Endothelial cell of umbilical vein (primary cell): ENCODE data around the gene TCF20. TPM values are rescaled to one million over a fixed set of nuclear protein-coding genes. Genes with fewer than 3 reads are reported as not detected.

Experiments used
- BruUV-seq: library from RNA; stranded (reverse); fragments of 400-500 nt; replicated peaks from 2 replicates; lab custom pipeline; 2021; lab: Mats Ljungman, UMichigan
- CTCF ChIA-PET: fragments of 300-600, 350-600 bp; sonication (Branson Sonifier 250); formaldehyde crosslinking; loops from one replicate; lab custom pipeline; 2021; ENCODE audit warnings: antibody characterized with exemption, inconsistent platforms; lab: Charles Lee
- POLR2A ChIA-PET: fragments of 300-600, 350-600 bp; sonication (Branson Sonifier 250); formaldehyde crosslinking; loops from one replicate; lab custom pipeline; 2021; ENCODE audit warnings: antibody characterized with exemption, inconsistent platforms; lab: Charles Lee
- DNase-seq: peaks from one replicate; pipeline ENCODE4 v3.0.0-alpha.2; 2011; ENCODE audit warnings: low read depth, low spot score
- FAIRE-seq: peaks from 2 replicates; lab custom pipeline; 2011; peaks lifted over from hg19 to GRCh38; lab: Jason Lieb, UNC
- H2AFZ ChIP-seq: 2 replicates; pipeline ENCODE4 v1.6.0; 2012; ENCODE audit warnings: low read depth, low read length, control low read depth, inconsistent platforms
- H3K27ac ChIP-seq: 2 replicates; pipeline ENCODE4 v1.5.1; 2011; ENCODE audit warnings: low read depth, mild to moderate bottlenecking, control low read depth, low read length, moderate library complexity; ENCODE audit not compliant: insufficient read depth
- H3K27me3 ChIP-seq, 2 experiments: 2 replicates each; pipeline versions ENCODE4 v1.6.0 to v1.6.1; 2011; ENCODE audit warnings: low read length in 2 of 2, mixed read lengths in 1 of 2; ENCODE audit not compliant: control insufficient read depth in 2 of 2, insufficient read depth in 2 of 2
- H3K36me3 ChIP-seq, 2 experiments: 2 replicates in 1 of 2; 3 replicates in 1 of 2; pipeline ENCODE4 v1.5.1; 2011; ENCODE audit warnings: low read length in 2 of 2, mild to moderate bottlenecking in 1 of 2, moderate library complexity in 1 of 2; ENCODE audit not compliant: control insufficient read depth in 2 of 2, insufficient read depth in 2 of 2; ENCODE audit errors: extremely low read depth in 1 of 2
- H3K4me1 ChIP-seq: 3 replicates; pipeline ENCODE4 v1.5.1; 2011; ENCODE audit warnings: mild to moderate bottlenecking, low read length; ENCODE audit not compliant: control insufficient read depth, insufficient read depth; ENCODE audit errors: extremely low read depth
- H3K4me2 ChIP-seq: 2 replicates; pipeline ENCODE4 v1.6.1; 2011; ENCODE audit warnings: low read length, control low read depth, mixed read lengths; ENCODE audit not compliant: insufficient read depth
- H3K4me3 ChIP-seq, 3 experiments: fragments of 200-600 bp in 1 of 3; sonication (generic), shearing (Covaris generic) in 1 of 3; replicated peaks in 1 of 3; 2 replicates each; pipeline ENCODE4 v1.5.1; 2011 to 2016; ENCODE audit warnings: control low read depth in 3 of 3, low read length in 3 of 3, mild to moderate bottlenecking in 2 of 3, inconsistent platforms in 1 of 3, low read depth in 1 of 3, moderate library complexity in 1 of 3; ENCODE audit not compliant: insufficient read depth in 1 of 3
- H3K79me2 ChIP-seq: 2 replicates; pipeline ENCODE4 v1.6.0; 2012; ENCODE audit warnings: low read length, inconsistent platforms; ENCODE audit not compliant: control insufficient read depth, insufficient read depth
- H3K9ac ChIP-seq: replicated peaks from 2 replicates; pipeline ENCODE3; 2011; ENCODE audit warnings: low read length, control low read depth; ENCODE audit not compliant: insufficient read depth; ENCODE audit errors: extremely low read depth
- H3K9me1 ChIP-seq: replicated peaks from 3 replicates; pipeline ENCODE4 v1.6.0; 2011; ENCODE audit warnings: mild to moderate bottlenecking, low read length; ENCODE audit not compliant: control insufficient read depth, insufficient read depth; ENCODE audit errors: extremely low read depth
- H3K9me3 ChIP-seq: replicated peaks from 2 replicates; pipeline ENCODE4 v1.5.1; 2012; ENCODE audit warnings: low read length, inconsistent platforms; ENCODE audit not compliant: control insufficient read depth, insufficient read depth
- H4K20me1 ChIP-seq: replicated peaks from 2 replicates; pipeline ENCODE3; 2011; ENCODE audit warnings: mild to moderate bottlenecking, low read length; ENCODE audit not compliant: control insufficient read depth, insufficient read depth; ENCODE audit errors: extremely low read depth
- CTCF ChIP-seq, 2 donors: IDR thresholded peaks; 1 replicate in 1 of 2; 2 replicates in 1 of 2; pipeline ENCODE4 v1.5.1; 2011; ENCODE audit warnings: low read length in 2 of 2, mild to moderate bottlenecking in 2 of 2, moderate library complexity in 2 of 2, control low read depth in 1 of 2, inconsistent platforms in 1 of 2, low read depth in 1 of 2; ENCODE audit not compliant: insufficient read depth in 1 of 2; ENCODE audit errors: extremely low read depth in 1 of 2
- EZH2 ChIP-seq: IDR thresholded peaks from 2 replicates; pipeline ENCODE4 v1.6.1; 2012; ENCODE audit warnings: borderline replicate concordance, low read depth, mild to moderate bottlenecking, moderate library complexity, low read length, inconsistent platforms; ENCODE audit not compliant: severe bottlenecking
- FOS ChIP-seq: IDR thresholded peaks from 2 replicates; pipeline ENCODE4 v1.6.1; 2011; ENCODE audit warnings: mild to moderate bottlenecking, low read length, moderate library complexity, borderline replicate concordance; ENCODE audit not compliant: insufficient read depth
- GATA2 ChIP-seq: IDR thresholded peaks from 2 replicates; pipeline ENCODE4 v1.7.0; 2011; ENCODE audit warnings: low read depth, mild to moderate bottlenecking, moderate library complexity, mixed read lengths, low read length; ENCODE audit not compliant: insufficient read length, insufficient read depth
- JUN ChIP-seq: IDR thresholded peaks from 2 replicates; pipeline ENCODE4 v1.6.1; 2011; ENCODE audit warnings: borderline replicate concordance, low read depth; ENCODE audit not compliant: insufficient read length, insufficient read depth
- MAX ChIP-seq: IDR thresholded peaks from 2 replicates; pipeline ENCODE4 v1.6.1; 2011; ENCODE audit not compliant: insufficient read depth, insufficient read length
- MYC ChIP-seq: IDR thresholded peaks from one replicate; pipeline ENCODE4 v1.6.1; 2011; ENCODE audit warnings: mild to moderate bottlenecking, low read depth, low read length
- POLR2A ChIP-seq: IDR thresholded peaks from 2 replicates; pipeline ENCODE4 v1.6.1; 2012; ENCODE audit warnings: low read depth, mild to moderate bottlenecking, control low read depth, low read length
- POLR2AphosphoS5 ChIP-seq: IDR thresholded peaks from 2 replicates; pipeline ENCODE4 v1.6.1; 2012; ENCODE audit warnings: low read depth, mild to moderate bottlenecking, control low read depth, low read length, moderate library complexity; ENCODE audit not compliant: insufficient read depth
- dilution Hi-C: fragments of 300-500 bp; cut with MboI; formaldehyde crosslinking; loops from one replicate; pipeline ENCODE4 v1.15.0; 2019; ENCODE audit warnings: low sequenced_read_pairs; ENCODE audit not compliant: extremely low pct_ligation_motif_present
- intact Hi-C: fragments of 100-400 bp; cut with micrococcal nuclease; formaldehyde crosslinking; loops from one replicate; pipeline ENCODE4 v1.10.0; 2022
- polyA plus RNA-seq, 4 experiments: library from polyadenylated mRNA; depleted of rRNA in 3 of 4; stranded (reverse) in 3 of 4; unstranded in 1 of 4; fragments of >200 nt; gene quantifications; 2 replicates each; pipeline versions ENCODE4 v1.2.1 to v1.2.3, GENCODE V29; 2011 to 2012; ENCODE audit warnings: missing spikeins in 1 of 4
- total RNA-seq: library from RNA; stranded (reverse); gene quantifications from 2 replicates; pipeline ENCODE4 v1.2.3, GENCODE V29; 2021

TCF20 gene
- total and polyA plus RNA-seq, 2 donors (not counting 3 experiments of a cell fraction or from before 2014, with no cell fraction given): 11.2 to 36.7 TPM

- Histone ChIP-seq H3K9ac (no peak overlapping the region), H3K27ac (no peak overlapping the region), H2AFZ (no peak overlapping the region), H3K79me2 (peaks cover 89% of the 10 kb centered on the region), H3K27me3 (no peaks in the 10 kb centered on the region), H3K4me2 (no peak overlapping the region), H3K4me1 (peaks cover 4% of the 10 kb centered on the region), H3K9me1 (peaks cover 3% of the 10 kb centered on the region), H3K9me3 (no peaks in the 10 kb centered on the region), H4K20me1 (peaks cover 32% of the 10 kb centered on the region), H3K36me3 (no peaks in the 10 kb centered on the region), H3K4me3 (no peak overlapping the region)
- no TSS peak for BruUV-seq
- FAIRE-seq: no peak
- ChIA-PET POLR2A (no interaction called here), CTCF (no interaction called here)
- dilution Hi-C loops (no loop called here), intact Hi-C loops (no loop called here)
- no peak for TF ChIP-seq GATA2
- no peak for DNase-seq
These were observed 6.5 kb downstream of the TCF20 start for GRCh38 chr22:42263944-42264343.

GRCh38 chr22:42262964-42263363, 7.5 kb downstream of the TCF20 start:
- no TSS peak for BruUV-seq
- CTCF ChIA-PET: no interaction called here
- no peak for FAIRE-seq

More at GRCh38 chr22:42262964-42263363, 7.5 kb downstream of the TCF20 start:
- intact Hi-C loops (no loop called here), dilution Hi-C loops (no loop called here)
- Histone ChIP-seq H3K27me3 (no peaks in the 10 kb centered on the region), H3K27ac (no peak overlapping the region), H4K20me1 (peaks cover 36% of the 10 kb centered on the region), H3K4me1 (no peaks in the 10 kb centered on the region), H3K9me1 (peaks cover 3% of the 10 kb centered on the region), H3K4me3 (no peak overlapping the region), H3K9me3 (no peaks in the 10 kb centered on the region), H3K79me2 (peaks cover 89% of the 10 kb centered on the region), H3K9ac (no peak overlapping the region), H2AFZ (no peak overlapping the region), H3K4me2 (no peak overlapping the region), H3K36me3 (no peaks in the 10 kb centered on the region)
- POLR2A ChIA-PET: no interaction called here
- DNase-seq: no peak
- TF ChIP-seq FOS (no peak), EZH2 (no peak), POLR2A (no peak), MYC (no peak), CTCF (IDR thresholded peaks at IDR 0.05; ENCODE audit: extremely low read depth in 1 of 2, insufficient read depth in 1 of 2, low read depth in 1 of 2, low read length in 2 of 2) (no peak), GATA2 (no peak), JUN (no peak), POLR2AphosphoS5 (no peak), MAX (no peak)
